ENCODE data around the gene MILR1.
"Not testable (repeated sequence)": the region's sequence is repeated elsewhere in the genome, so short reads cannot be mapped to it uniquely, and the experiment has no call there.

GRCh38 chr17:64495300-64495699 is 46.4 kb downstream of the MILR1 start:
- TF ChIP-seq CTCF (IDR thresholded peaks at IDR 0.05 in 8 of 11, conservative IDR thresholded peaks at IDR 0.05 in 3 of 11); POLR2A (IDR thresholded peaks at IDR 0.05); POLR2AphosphoS5 (IDR thresholded peaks at IDR 0.05): not testable (repeated sequence)
